ENCODE data around the gene HRH4.
A peak's percentile ranks its signal among the peaks of the same experiment; 100 is the strongest.

The HRH4 gene

DNA sequence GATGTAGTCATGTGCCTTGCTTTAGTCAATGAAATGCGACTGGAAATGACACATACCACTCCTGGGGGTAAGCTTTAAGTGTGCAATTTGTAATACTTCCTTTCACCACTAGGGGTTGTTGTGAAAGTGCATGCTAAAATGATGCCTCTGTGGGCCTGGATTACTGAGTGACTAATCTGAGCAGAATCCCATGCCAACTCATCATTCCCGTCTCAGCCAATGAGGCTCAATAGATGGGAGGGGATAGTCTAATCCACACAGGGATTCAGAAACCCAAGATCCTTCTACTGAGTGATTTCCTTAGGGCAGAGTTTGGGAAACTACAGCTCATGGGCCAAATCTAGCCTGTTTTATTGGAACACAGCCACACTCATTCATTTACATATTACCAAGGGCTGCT is 54.0 kb downstream of the HRH4 start:
- Histone ChIP-seq H3K27me3 (replicated peaks; ENCODE audit: insufficient read depth, low read length) (no peaks in the 10 kb centered on the region), H3K79me2 (ENCODE audit: low read length) (no peaks in the 10 kb centered on the region), H3K4me2 (ENCODE audit: low read depth, low read length) (no peak overlapping the region), H3K4me3 (ENCODE audit: low read length) (no peak overlapping the region), H4K20me1 (ENCODE audit: insufficient read depth, low read length) (no peaks in the 10 kb centered on the region), H3K27ac (ENCODE audit: low read length) (no peak overlapping the region), H2AFZ (ENCODE audit: low read length) (no peak overlapping the region), H3K36me3 (replicated peaks; ENCODE audit: insufficient read depth, low read length) (no peaks in the 10 kb centered on the region), H3K4me1 (ENCODE audit: low read length) (no peaks in the 10 kb centered on the region), H3K9me2 (replicated peaks; ENCODE audit: insufficient read depth, low read length) (no peaks in the 10 kb centered on the region), H3F3A (ENCODE audit: insufficient read depth, low read length) (no peaks in the 10 kb centered on the region), H3K9ac (ENCODE audit: low read length) (no peak overlapping the region), H3K9me3 (replicated peaks; ENCODE audit: insufficient read depth, low read length) (no peaks in the 10 kb centered on the region)
- TF ChIP-seq, protein P1, sequence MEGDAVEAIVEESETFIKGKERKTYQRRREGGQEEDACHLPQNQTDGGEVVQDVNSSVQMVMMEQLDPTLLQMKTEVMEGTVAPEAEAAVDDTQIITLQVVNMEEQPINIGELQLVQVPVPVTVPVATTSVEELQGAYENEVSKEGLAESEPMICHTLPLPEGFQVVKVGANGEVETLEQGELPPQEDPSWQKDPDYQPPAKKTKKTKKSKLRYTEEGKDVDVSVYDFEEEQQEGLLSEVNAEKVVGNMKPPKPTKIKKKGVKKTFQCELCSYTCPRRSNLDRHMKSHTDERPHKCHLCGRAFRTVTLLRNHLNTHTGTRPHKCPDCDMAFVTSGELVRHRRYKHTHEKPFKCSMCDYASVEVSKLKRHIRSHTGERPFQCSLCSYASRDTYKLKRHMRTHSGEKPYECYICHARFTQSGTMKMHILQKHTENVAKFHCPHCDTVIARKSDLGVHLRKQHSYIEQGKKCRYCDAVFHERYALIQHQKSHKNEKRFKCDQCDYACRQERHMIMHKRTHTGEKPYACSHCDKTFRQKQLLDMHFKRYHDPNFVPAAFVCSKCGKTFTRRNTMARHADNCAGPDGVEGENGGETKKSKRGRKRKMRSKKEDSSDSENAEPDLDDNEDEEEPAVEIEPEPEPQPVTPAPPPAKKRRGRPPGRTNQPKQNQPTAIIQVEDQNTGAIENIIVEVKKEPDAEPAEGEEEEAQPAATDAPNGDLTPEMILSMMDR (IDR thresholded peaks at IDR 0.05; ENCODE audit: low read length): peak; percentile 70
- TF ChIP-seq EZH2 (optimal IDR thresholded peaks at IDR 0.05; ENCODE audit: low read depth, low read length) (no peak), EZH2phosphoT487 (IDR thresholded peaks at IDR 0.05; ENCODE audit: low read length) (no peak)
- peak; percentile 54 for DNase-seq

DNA sequence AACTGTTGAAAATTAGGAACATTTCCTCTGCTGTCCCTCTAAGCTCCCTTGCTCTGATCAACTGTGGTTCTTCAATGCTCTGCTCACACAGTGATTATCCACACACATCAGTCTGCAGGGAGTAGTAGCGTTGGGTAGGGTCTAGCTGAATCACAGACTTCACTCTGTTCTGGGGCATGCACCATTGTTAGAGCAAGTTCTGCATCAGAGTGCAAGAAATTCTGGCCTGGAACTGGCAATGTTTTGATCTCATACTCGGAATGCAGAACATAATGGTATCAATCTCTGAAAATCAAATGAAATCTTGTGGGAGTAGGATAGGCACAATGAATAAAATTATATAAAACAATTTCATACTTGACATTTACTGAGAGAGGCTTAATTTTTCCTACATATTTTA is 55.3 kb downstream of the HRH4 start:
- no peaks in the 10 kb centered on the region for H3K79me2 ChIP-seq (ENCODE audit: low read length)
- H3K9me3 ChIP-seq (replicated peaks; ENCODE audit: insufficient read depth, low read length): no peaks in the 10 kb centered on the region
- TF ChIP-seq EZH2 (optimal IDR thresholded peaks at IDR 0.05; ENCODE audit: low read depth, low read length) (no peak), EZH2phosphoT487 (IDR thresholded peaks at IDR 0.05; ENCODE audit: low read length) (no peak)
- TF ChIP-seq, protein P1 (IDR thresholded peaks at IDR 0.05; ENCODE audit: low read length): no peak
- H3K4me2 ChIP-seq (ENCODE audit: low read depth, low read length): no peak overlapping the region
- H3K36me3 ChIP-seq (replicated peaks; ENCODE audit: insufficient read depth, low read length): no peaks in the 10 kb centered on the region
- H3K9me2 ChIP-seq (replicated peaks; ENCODE audit: insufficient read depth, low read length): no peaks in the 10 kb centered on the region
- no peak overlapping the region for H2AFZ ChIP-seq (ENCODE audit: low read length)
- H3K27me3 ChIP-seq (replicated peaks; ENCODE audit: insufficient read depth, low read length): no peaks in the 10 kb centered on the region
- H4K20me1 ChIP-seq (ENCODE audit: insufficient read depth, low read length): no peaks in the 10 kb centered on the region
- H3K4me1 ChIP-seq (ENCODE audit: low read length): no peaks in the 10 kb centered on the region
- H3K9ac ChIP-seq (ENCODE audit: low read length): no peak overlapping the region
- no peaks in the 10 kb centered on the region for H3F3A ChIP-seq (ENCODE audit: insufficient read depth, low read length)
- no peak overlapping the region for H3K27ac ChIP-seq (ENCODE audit: low read length)
- no peak for DNase-seq
- no peak overlapping the region for H3K4me3 ChIP-seq (ENCODE audit: low read length)

DNA sequence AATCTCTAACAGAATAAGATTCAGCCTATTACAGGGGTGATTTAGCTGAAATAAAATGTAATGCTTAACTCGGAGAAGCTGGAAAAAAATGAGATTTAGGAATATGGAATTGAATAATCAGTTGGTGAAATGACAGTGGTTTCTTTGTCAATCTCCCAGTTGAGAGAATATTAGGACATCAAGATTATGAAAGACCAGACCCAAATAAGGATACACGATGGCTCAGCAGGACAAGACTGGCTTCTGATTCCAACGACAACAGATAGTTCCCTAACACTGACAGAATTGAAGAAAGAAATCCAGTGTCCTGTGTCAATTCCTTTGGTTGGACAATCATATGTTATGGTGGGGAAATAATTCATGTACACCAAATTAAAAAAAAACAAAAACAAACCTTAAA is 55.8 kb downstream of the HRH4 start:
- Histone ChIP-seq H3K9ac (ENCODE audit: low read length) (no peak overlapping the region), H3K4me1 (ENCODE audit: low read length) (no peaks in the 10 kb centered on the region), H3K9me2 (replicated peaks; ENCODE audit: insufficient read depth, low read length) (no peaks in the 10 kb centered on the region), H2AFZ (ENCODE audit: low read length) (no peak overlapping the region), H3K9me3 (replicated peaks; ENCODE audit: insufficient read depth, low read length) (no peaks in the 10 kb centered on the region), H3K27ac (ENCODE audit: low read length) (no peak overlapping the region), H3K4me2 (ENCODE audit: low read depth, low read length) (no peak overlapping the region), H3K36me3 (replicated peaks; ENCODE audit: insufficient read depth, low read length) (no peaks in the 10 kb centered on the region), H3F3A (ENCODE audit: insufficient read depth, low read length) (no peaks in the 10 kb centered on the region), H3K79me2 (ENCODE audit: low read length) (no peaks in the 10 kb centered on the region), H3K27me3 (replicated peaks; ENCODE audit: insufficient read depth, low read length) (no peaks in the 10 kb centered on the region), H3K4me3 (ENCODE audit: low read length) (no peak overlapping the region), H4K20me1 (ENCODE audit: insufficient read depth, low read length) (no peaks in the 10 kb centered on the region)
- no peak for DNase-seq
- TF ChIP-seq EZH2phosphoT487 (IDR thresholded peaks at IDR 0.05; ENCODE audit: low read length): no peak
- TF ChIP-seq EZH2 (optimal IDR thresholded peaks at IDR 0.05; ENCODE audit: low read depth, low read length): no peak
- TF ChIP-seq, protein P1 (IDR thresholded peaks at IDR 0.05; ENCODE audit: low read length): no peak

All from MM.1S (cell line).